Neural progenitor cell (in vitro differentiated cells): ENCODE data around the gene DAPK2.

Source experiments
- EZH2 ChIP-seq: fragments of 200-600 bp; sonication (generic); IDR thresholded peaks from 2 replicates; pipeline ENCODE4 v1.6.1; 2017; ENCODE audit warnings: antibody characterized with exemption, mild to moderate bottlenecking, moderate library complexity
- EZH2phosphoT487 ChIP-seq: fragments of 200-600 bp; sonication (generic); IDR thresholded peaks from 2 replicates; pipeline ENCODE4 v1.6.1; 2017; ENCODE audit warnings: antibody characterized with exemption
- TF ChIP-seq, protein P1 (sequence below): fragments of 200-600 bp; sonication (generic); IDR thresholded peaks from 2 replicates; pipeline ENCODE4 v1.5.1; 2017; ENCODE audit warnings: antibody characterized with exemption, mild to moderate bottlenecking

DNA sequence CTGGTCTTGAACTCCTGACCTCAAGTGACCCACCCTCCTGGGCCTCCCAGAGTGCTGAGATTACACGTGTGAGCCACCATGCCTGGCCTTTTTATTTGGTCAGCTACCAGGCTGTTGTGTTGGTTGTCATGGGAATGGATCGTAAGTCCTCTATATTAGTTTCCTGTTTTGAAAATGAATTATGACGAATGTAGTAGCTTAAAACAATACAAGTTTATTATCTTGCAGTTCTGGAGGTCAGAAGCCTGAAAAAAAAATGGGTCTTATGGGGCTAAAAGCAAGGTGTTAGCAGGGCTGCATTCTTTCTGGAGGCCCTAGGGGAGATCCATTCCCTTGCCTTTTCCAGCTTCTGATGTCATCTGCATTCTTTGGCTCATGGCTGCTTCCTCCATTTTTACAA is 187.4 kb downstream of the DAPK2 start:
- TF ChIP-seq, protein P1, sequence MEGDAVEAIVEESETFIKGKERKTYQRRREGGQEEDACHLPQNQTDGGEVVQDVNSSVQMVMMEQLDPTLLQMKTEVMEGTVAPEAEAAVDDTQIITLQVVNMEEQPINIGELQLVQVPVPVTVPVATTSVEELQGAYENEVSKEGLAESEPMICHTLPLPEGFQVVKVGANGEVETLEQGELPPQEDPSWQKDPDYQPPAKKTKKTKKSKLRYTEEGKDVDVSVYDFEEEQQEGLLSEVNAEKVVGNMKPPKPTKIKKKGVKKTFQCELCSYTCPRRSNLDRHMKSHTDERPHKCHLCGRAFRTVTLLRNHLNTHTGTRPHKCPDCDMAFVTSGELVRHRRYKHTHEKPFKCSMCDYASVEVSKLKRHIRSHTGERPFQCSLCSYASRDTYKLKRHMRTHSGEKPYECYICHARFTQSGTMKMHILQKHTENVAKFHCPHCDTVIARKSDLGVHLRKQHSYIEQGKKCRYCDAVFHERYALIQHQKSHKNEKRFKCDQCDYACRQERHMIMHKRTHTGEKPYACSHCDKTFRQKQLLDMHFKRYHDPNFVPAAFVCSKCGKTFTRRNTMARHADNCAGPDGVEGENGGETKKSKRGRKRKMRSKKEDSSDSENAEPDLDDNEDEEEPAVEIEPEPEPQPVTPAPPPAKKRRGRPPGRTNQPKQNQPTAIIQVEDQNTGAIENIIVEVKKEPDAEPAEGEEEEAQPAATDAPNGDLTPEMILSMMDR = no peak
- no peak for TF ChIP-seq EZH2phosphoT487
- TF ChIP-seq EZH2 = no peak
